Vagina (tissue), 2 donors: ENCODE results near the gene GPATCH4. TPM values are rescaled to one million over a fixed set of nuclear protein-coding genes. Genes with fewer than 3 reads are reported as not detected.

Experiments
- DNase-seq, 2 donors: peaks; one replicate each; pipeline ENCODE4 v3.0.0-alpha.2; 2017; ENCODE audit errors: extremely low spot score in 2 of 2
- H3K27ac ChIP-seq: fragments of 200-600 bp; sonication (generic); one replicate; pipeline ENCODE4 v1.5.1; 2019
- H3K27me3 ChIP-seq: fragments of 200-600 bp; sonication (generic); one replicate; pipeline ENCODE4 v1.5.1; 2019
- H3K36me3 ChIP-seq, 2 donors: fragments of 200-600 bp; sonication (generic); one replicate each; pipeline ENCODE4 v1.5.1; 2017 to 2019
- H3K4me1 ChIP-seq: fragments of 200-600 bp; sonication (generic); one replicate; pipeline ENCODE4 v1.5.1; 2019
- H3K4me3 ChIP-seq, 2 donors: fragments of 200-600 bp; sonication (generic); 1 replicate in 1 of 2; 2 replicates in 1 of 2; pipeline ENCODE4 v1.5.1; 2016 to 2019
- H3K9me3 ChIP-seq: fragments of 200-600 bp; sonication (generic); one replicate; pipeline ENCODE4 v1.5.1; 2019
- CTCF ChIP-seq, 3 experiments: fragments of 450-650 bp in 2 of 3; fragments of 200-600 bp in 1 of 3; sonication (generic) in 1 of 3; IDR thresholded peaks; one replicate each; pipeline ENCODE4 v1.5.1; 2017 to 2019; ENCODE audit warnings: antibody characterized with exemption in 3 of 3, mild to moderate bottlenecking in 2 of 3, moderate library complexity in 2 of 3
- POLR2A ChIP-seq, 2 donors: fragments of 450-650 bp; IDR thresholded peaks; one replicate each; pipeline ENCODE4 v1.6.1; 2017; ENCODE audit warnings: antibody characterized with exemption in 2 of 2, mild to moderate bottlenecking in 2 of 2, moderate library complexity in 2 of 2
- POLR2AphosphoS5 ChIP-seq, 2 donors: sonication (generic); formaldehyde crosslinking; IDR thresholded peaks; one replicate each; pipeline ENCODE4 v1.9.0; 2017; ENCODE audit warnings: antibody characterized with exemption in 2 of 2, mild to moderate bottlenecking in 2 of 2, low read depth in 1 of 2; ENCODE audit not compliant: insufficient read depth in 1 of 2
- intact Hi-C: fragments of 100-400 bp; cut with DNase I; formaldehyde crosslinking; loops from one replicate; pipeline ENCODE4 v1.15.1; 2023
- total RNA-seq: library from RNA; depleted of rRNA; stranded (reverse); fragments of >200 nt; gene quantifications from one replicate; pipeline ENCODE4 v1.2.3, GENCODE V29; 2016

GPATCH4 gene
- total RNA-seq, 1 donor from 2014 or later = 25.8 TPM

GRCh38 chr1:156622581-156623297 is 21.5 kb upstream of the GPATCH4 start:
- intact Hi-C loops = loop anchor here (5.0 kb wide), 1 partner anchor 45 kb away; no protein-coding TSS in a partner anchor

GRCh38 chr1:156619582-156619955 is 18.3 kb upstream of the GPATCH4 start:
- no peak for DNase-seq
- Histone ChIP-seq H3K36me3 (no peaks in the 10 kb centered on the region), H3K27me3 (peaks cover 7% of the 10 kb centered on the region), H3K9me3 (no peaks in the 10 kb centered on the region), H3K27ac (no peak overlapping the region), H3K4me3 (no peak overlapping the region), H3K4me1 (peaks cover 8% of the 10 kb centered on the region)
- intact Hi-C loops = no loop called here
- TF ChIP-seq CTCF (IDR thresholded peaks at IDR 0.05) = no peak
- no peak for TF ChIP-seq POLR2AphosphoS5 (IDR thresholded peaks at IDR 0.05; ENCODE audit: insufficient read depth in 1 of 2, low read depth in 1 of 2)
- TF ChIP-seq POLR2A (IDR thresholded peaks at IDR 0.05) = no peak

More at GRCh38 chr1:156622581-156623297, 21.5 kb upstream of the GPATCH4 start:
- no peak for DNase-seq
- TF ChIP-seq POLR2AphosphoS5 (IDR thresholded peaks at IDR 0.05; ENCODE audit: insufficient read depth in 1 of 2, low read depth in 1 of 2) = no peak
- TF ChIP-seq POLR2A (IDR thresholded peaks at IDR 0.05) = no peak
- TF ChIP-seq CTCF (IDR thresholded peaks at IDR 0.05) = no peak
- Histone ChIP-seq H3K4me1 (peaks cover 19% of the 10 kb centered on the region), H3K27me3 (peaks cover 17% of the 10 kb centered on the region), H3K36me3 (no peaks in the 10 kb centered on the region), H3K9me3 (no peaks in the 10 kb centered on the region), H3K27ac (no peak overlapping the region), H3K4me3 (no peak overlapping the region)

GRCh38 chr1:156618853-156619581 is 17.7 kb upstream of the GPATCH4 start, which contains the start of gene HAPLN2:
HAPLN2 (plus strand) TSS chr1:156619415; CDS start chr1:156623491, 4,076 bp downstream.
- Histone ChIP-seq H3K27ac (no peak within 1 kb of the TSS), H3K4me1 (peaks cover 2% of the 10 kb centered on the region), H3K36me3 (no peaks in the 10 kb centered on the region), H3K27me3 (peaks cover 2% of the 10 kb centered on the region), H3K4me3 (no peak within 1 kb of the TSS), H3K9me3 (no peaks in the 10 kb centered on the region)
- TF ChIP-seq CTCF (IDR thresholded peaks at IDR 0.05) (no peak), POLR2A (IDR thresholded peaks at IDR 0.05) (no peak), POLR2AphosphoS5 (IDR thresholded peaks at IDR 0.05; ENCODE audit: insufficient read depth in 1 of 2, low read depth in 1 of 2) (no peak)
- intact Hi-C loops = no loop called here
- DNase-seq = no peak

GRCh38 chr1:156616463-156616862 is 15.2 kb upstream of the GPATCH4 start:
- Histone ChIP-seq H3K4me3 (no peak overlapping the region), H3K36me3 (no peaks in the 10 kb centered on the region), H3K9me3 (no peaks in the 10 kb centered on the region), H3K4me1 (no peaks in the 10 kb centered on the region), H3K27me3 (no peaks in the 10 kb centered on the region), H3K27ac (peak overlapping the region; percentile 38)
- intact Hi-C loops = no loop called here
- TF ChIP-seq POLR2AphosphoS5 (IDR thresholded peaks at IDR 0.05; ENCODE audit: insufficient read depth in 1 of 2, low read depth in 1 of 2) = peak in 1 of 2 donors; percentile 54
- TF ChIP-seq POLR2A (IDR thresholded peaks at IDR 0.05) = no peak
- no peak for TF ChIP-seq CTCF (IDR thresholded peaks at IDR 0.05)
- DNase-seq = no peak
